MCF 10A (cell line): ENCODE results near the gene OBSL1. TPM values are rescaled to one million over a fixed set of nuclear protein-coding genes. Genes with fewer than 3 reads are reported as not detected.

Experiments
- BruUV-seq: library from RNA; stranded (reverse); fragments of 400-500 nt; replicated peaks from 2 replicates; lab custom pipeline; 2021; lab: Mats Ljungman, UMichigan
- CTCF ChIA-PET: fragments of 300-600 bp; sonication (Branson Sonifier 250); formaldehyde crosslinking; extraction: SDS; loops from one replicate; lab custom pipeline; 2021; ENCODE audit warnings: antibody characterized with exemption, inconsistent platforms; lab: Yijun Ruan, JAX
- POLR2A ChIA-PET: fragments of 300-600, 350-650 bp; sonication (Branson Sonifier 250); formaldehyde crosslinking; extraction: SDS; loops from one replicate; lab custom pipeline; 2020; ENCODE audit warnings: antibody characterized with exemption, inconsistent platforms; lab: Yijun Ruan, JAX
- DNase-seq: peaks from one replicate; pipeline ENCODE4 v3.0.0-alpha.2; 2018; ENCODE audit not compliant: unreplicated experiment
- H3K27ac Mint-ChIP-seq: one replicate; pipeline ENCODE4 v1.8.0; 2022; ENCODE audit warnings: mild to moderate bottlenecking, low read depth, mixed read lengths; ENCODE audit not compliant: unreplicated experiment
- H3K27me3 Mint-ChIP-seq: one replicate; pipeline ENCODE4 v1.8.0; 2022; ENCODE audit warnings: mixed read lengths; ENCODE audit not compliant: insufficient read depth, unreplicated experiment
- H3K36me3 Mint-ChIP-seq: one replicate; pipeline ENCODE4 v1.8.0; 2022; ENCODE audit warnings: mild to moderate bottlenecking, moderate library complexity, mixed read lengths; ENCODE audit not compliant: insufficient read depth, unreplicated experiment
- H3K4me1 Mint-ChIP-seq: one replicate; pipeline ENCODE4 v1.8.0; 2022; ENCODE audit warnings: mixed read lengths; ENCODE audit not compliant: insufficient read depth, unreplicated experiment
- H3K4me3 Mint-ChIP-seq: one replicate; pipeline ENCODE4 v1.8.0; 2022; ENCODE audit warnings: mild to moderate bottlenecking, moderate library complexity, mixed read lengths; ENCODE audit not compliant: unreplicated experiment
- H3K9me3 Mint-ChIP-seq: one replicate; pipeline ENCODE4 v1.8.0; 2022; ENCODE audit warnings: mixed read lengths; ENCODE audit not compliant: unreplicated experiment
- CTCF ChIP-seq: fragments of 200-600 bp; IDR thresholded peaks from one replicate; pipeline ENCODE4 v1.8.0; 2022; ENCODE audit warnings: antibody characterized with exemption, mild to moderate bottlenecking; ENCODE audit not compliant: unreplicated experiment
- intact Hi-C: fragments of 100-400 bp; cut with micrococcal nuclease; formaldehyde crosslinking; loops from 2 replicates; pipeline ENCODE4 v1.14.1; 2022
- total RNA-seq: library from RNA; stranded (reverse); gene quantifications from 2 replicates; pipeline ENCODE4 v1.2.3, GENCODE V29; 2022

OBSL1 gene
- total RNA-seq, 1 experiment from 2014 or later, result 29.0 TPM

- Mint-ChIP-seq H3K4me3 (peak overlapping the region; percentile 38), H3K36me3 (no peaks in the 10 kb centered on the region), H3K27ac (no peak overlapping the region), H3K4me1 (peaks cover 11% of the 10 kb centered on the region), H3K9me3 (no peaks in the 10 kb centered on the region), H3K27me3 (peaks cover 53% of the 10 kb centered on the region)
- TF ChIP-seq CTCF, result peak; percentile 61
- BruUV-seq, result no TSS peak
- POLR2A ChIA-PET, result interaction anchor here (1.2 to 1.3 kb wide), 2 partner anchors 10 to 12 kb away, joined by 3 to 5 read pairs; no protein-coding TSS in a partner anchor
- intact Hi-C loops, result loop anchor here (1.0 kb wide), 1 partner anchor 20 kb away; no protein-coding TSS in a partner anchor
- peak; percentile 60 for DNase-seq
- CTCF ChIA-PET, result interaction anchor here (0.6 to 3.7 kb wide), 22 partner anchors 9 to 215 kb away, joined by 3 to 34 read pairs (median 4); partner anchors contain the start of gene GMPPA
Observed at GRCh38 chr2:219509780-219510511, 61.4 kb downstream of the OBSL1 start.

GRCh38 chr2:219508971-219509779 lies 62.2 kb downstream of the OBSL1 start:
- TF ChIP-seq CTCF, result no peak
- Mint-ChIP-seq H3K27ac (no peak overlapping the region), H3K36me3 (no peaks in the 10 kb centered on the region), H3K9me3 (no peaks in the 10 kb centered on the region), H3K27me3 (peaks cover 48% of the 10 kb centered on the region), H3K4me3 (no peak overlapping the region), H3K4me1 (peaks cover 11% of the 10 kb centered on the region)
- CTCF ChIA-PET, result interaction anchor here (0.6 to 3.7 kb wide), 20 partner anchors 8 to 214 kb away, joined by 3 to 34 read pairs (median 4); partner anchors contain the start of gene GMPPA
- BruUV-seq, result no TSS peak
- no peak for DNase-seq
- POLR2A ChIA-PET, result interaction anchor here (1.2 to 1.7 kb wide), 3 partner anchors 10 to 11 kb away, joined by 3 to 7 read pairs (median 5); partner anchors contain the start of gene GMPPA
- intact Hi-C loops, result loop anchor here (1.0 kb wide), 1 partner anchor 21 kb away; no protein-coding TSS in a partner anchor

GRCh38 chr2:219508444-219508734 lies 63.0 kb downstream of the OBSL1 start:
- ChIA-PET POLR2A (interaction anchor here (1.7 kb wide), 1 partner anchor 10 kb away, joined by 7 read pairs; the partner anchor contains the start of gene GMPPA), CTCF (interaction anchor here (0.6 to 3.7 kb wide), 6 partner anchors 13 to 105 kb away, joined by 3 to 34 read pairs (median 5); a partner anchor contains a TSS)
- Mint-ChIP-seq H3K4me3 (no peak overlapping the region), H3K9me3 (no peaks in the 10 kb centered on the region), H3K36me3 (no peaks in the 10 kb centered on the region), H3K27me3 (peaks cover 40% of the 10 kb centered on the region), H3K27ac (no peak overlapping the region), H3K4me1 (peaks cover 11% of the 10 kb centered on the region)
- no TSS peak for BruUV-seq
- no peak for TF ChIP-seq CTCF
- intact Hi-C loops, result no loop called here
- no peak for DNase-seq
